Right lobe of liver (tissue), 6 donors: ENCODE data around the gene RALGAPB. TPM values are rescaled to one million over a fixed set of nuclear protein-coding genes. Genes with fewer than 3 reads are reported as not detected.

ENCODE experiments used
- ATAC-seq, 4 donors: fragments of 200-7000 bp; cut with Tn5 transposase; one replicate each; pipeline ENCODE4 v1.9.1; 2020; ENCODE audit warnings: mild to moderate bottlenecking in 4 of 4, moderate library complexity in 4 of 4
- DNase-seq, 3 donors: peaks; one replicate each; pipeline ENCODE4 v3.0.0-alpha.2; 2020
- H3K27ac ChIP-seq, 3 donors: fragments of 200-600 bp; one replicate each; pipeline ENCODE4 v1.8.0; 2022
- H3K27me3 ChIP-seq, 2 donors: fragments of 200-600 bp; one replicate each; pipeline ENCODE4 v1.8.0; 2022
- H3K36me3 ChIP-seq, 4 donors: fragments of 200-600 bp; sonication (generic) in 1 of 4; one replicate each; pipeline versions ENCODE4 v1.5.1 to v1.8.0; 2017 to 2022; ENCODE audit warnings: control low read depth in 1 of 4
- H3K4me1 ChIP-seq, 4 donors: fragments of 200-600 bp; sonication (generic) in 1 of 4; one replicate each; pipeline versions ENCODE4 v1.5.1 to v1.8.0; 2017 to 2022; ENCODE audit warnings: control low read depth in 1 of 4
- H3K4me3 ChIP-seq, 3 donors: fragments of 200-600 bp; one replicate each; pipeline ENCODE4 v1.8.0; 2022
- H3K9me3 ChIP-seq, 4 donors: fragments of 200-600 bp; sonication (generic) in 1 of 4; one replicate each; pipeline versions ENCODE4 v1.5.1 to v1.8.0; 2017 to 2022; ENCODE audit warnings: control low read depth in 1 of 4
- POLR2A ChIP-seq: fragments of 450-650 bp; IDR thresholded peaks from one replicate; pipeline ENCODE4 v1.6.1; 2017; ENCODE audit warnings: antibody characterized with exemption, mild to moderate bottlenecking
- WGBS: methylation state at CpG from one replicate; pipeline ENCODE4 v1.1.6; 2018; ENCODE audit warnings: low coverage, low lambda C conversion rate; ENCODE audit not compliant: insufficient coverage; ENCODE audit errors: missing lambda C conversion rate; 5-methylcytosine and 5-hydroxymethylcytosine counted together
- intact Hi-C, 2 donors: fragments of 100-400 bp; cut with DNase I; formaldehyde crosslinking; loops; one replicate each; pipeline versions ENCODE4 v1.11.2 to v1.14.1; 2022
- microRNA counts: library from miRNA; unstranded; fragments of <30 nt; microRNA quantifications from one replicate; lab custom pipeline; 2016
- microRNA-seq, 2 donors: library from miRNA; unstranded; fragments of <30 nt; microRNA quantifications; one replicate each; pipeline ENCODE4, GENCODE V29; 2019 to 2020
- small RNA-seq, 2 experiments: library from RNA; depleted of rRNA; stranded (forward); fragments of <200 nt; gene quantifications; one replicate each; pipeline ENCODE3, GENCODE V24; 2016
- total RNA-seq, 6 experiments: library from RNA; depleted of rRNA in 2 of 6; stranded (reverse); fragments of >200 nt in 2 of 6; fragmentation: NEBNext Ultra II Directional in 3 of 6; extraction: Animal tissue kit (Norgen Biotek cat#: 25700) in 3 of 6; gene quantifications; one replicate each; pipeline versions ENCODE4 v1.1.0 to v1.2.4, GENCODE V29; 2016 to 2023
- TF ChIP-seq, protein P1 (sequence below), 4 donors: fragments of 200-600 bp in 3 of 4; fragments of 450-650 bp in 1 of 4; IDR thresholded peaks; one replicate each; pipeline versions ENCODE4 v1.5.1 to v1.8.0; 2016 to 2022; ENCODE audit warnings: antibody characterized with exemption in 4 of 4, mild to moderate bottlenecking in 2 of 4
- donor health status: DM: no; HTN: yes; CAD: no.
- donor health status: DM: no; HTN: no; CAD: no.
- donor health status: DM: no; HTN: no; CAD: no.
- donor health status: DM: no; HTN: yes; CAD: no.
- donor health status: DM: no; HTN: yes; CAD: no.

RALGAPB gene
- total RNA-seq, 6 experiments from 2014 or later, result 9.7 to 16.0 (median 12.9) TPM

DNA sequence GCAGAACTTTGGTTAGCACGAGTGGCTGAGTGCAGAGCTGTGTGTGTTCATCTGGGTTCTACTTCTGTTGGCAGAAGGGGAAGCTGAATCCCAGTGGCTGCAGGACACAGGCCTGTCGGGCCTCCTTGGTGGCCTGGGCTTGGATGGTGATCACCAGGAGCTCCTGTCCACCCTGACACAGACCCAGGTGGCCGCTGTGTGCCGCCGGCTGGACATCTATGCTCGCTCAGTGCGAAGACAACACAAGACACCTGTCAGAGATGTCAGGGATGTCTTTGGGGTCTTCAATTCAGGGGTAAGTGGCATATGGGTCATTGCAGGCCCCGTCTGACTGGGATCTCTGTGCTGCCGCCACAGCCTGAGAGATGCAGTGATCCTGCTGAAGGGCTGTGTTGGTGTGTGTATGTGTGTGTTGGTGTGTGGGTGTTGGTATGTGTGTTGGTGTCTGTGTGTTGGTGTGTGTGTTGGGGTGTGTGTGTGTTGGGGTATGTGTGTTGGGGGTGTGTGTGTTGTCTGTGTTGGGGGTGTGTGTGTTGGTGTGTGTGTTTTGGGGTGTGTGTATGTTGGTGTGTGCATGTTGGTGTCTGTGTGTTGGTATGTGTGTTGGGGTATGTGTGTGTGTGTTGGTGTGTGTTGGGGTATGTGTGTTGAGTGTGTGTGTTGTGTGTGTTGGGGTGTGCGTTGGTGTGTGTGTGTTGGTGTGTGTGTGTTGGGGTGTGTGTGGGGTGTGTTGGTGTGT, 154.4 kb downstream of the RALGAPB start:
- intact Hi-C loops, result no loop called here
- TF ChIP-seq, protein P1, sequence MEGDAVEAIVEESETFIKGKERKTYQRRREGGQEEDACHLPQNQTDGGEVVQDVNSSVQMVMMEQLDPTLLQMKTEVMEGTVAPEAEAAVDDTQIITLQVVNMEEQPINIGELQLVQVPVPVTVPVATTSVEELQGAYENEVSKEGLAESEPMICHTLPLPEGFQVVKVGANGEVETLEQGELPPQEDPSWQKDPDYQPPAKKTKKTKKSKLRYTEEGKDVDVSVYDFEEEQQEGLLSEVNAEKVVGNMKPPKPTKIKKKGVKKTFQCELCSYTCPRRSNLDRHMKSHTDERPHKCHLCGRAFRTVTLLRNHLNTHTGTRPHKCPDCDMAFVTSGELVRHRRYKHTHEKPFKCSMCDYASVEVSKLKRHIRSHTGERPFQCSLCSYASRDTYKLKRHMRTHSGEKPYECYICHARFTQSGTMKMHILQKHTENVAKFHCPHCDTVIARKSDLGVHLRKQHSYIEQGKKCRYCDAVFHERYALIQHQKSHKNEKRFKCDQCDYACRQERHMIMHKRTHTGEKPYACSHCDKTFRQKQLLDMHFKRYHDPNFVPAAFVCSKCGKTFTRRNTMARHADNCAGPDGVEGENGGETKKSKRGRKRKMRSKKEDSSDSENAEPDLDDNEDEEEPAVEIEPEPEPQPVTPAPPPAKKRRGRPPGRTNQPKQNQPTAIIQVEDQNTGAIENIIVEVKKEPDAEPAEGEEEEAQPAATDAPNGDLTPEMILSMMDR (IDR thresholded peaks at IDR 0.05), result no peak
- no peak for TF ChIP-seq POLR2A
- no peak overlapping the region for H3K4me3 ChIP-seq
- H3K4me1 ChIP-seq, result no peaks in the 10 kb centered on the region
- no peaks in the 10 kb centered on the region for H3K9me3 ChIP-seq
- WGBS, result 20% methylated on average over 2 of the region's 10 CpGs
- H3K36me3 ChIP-seq, result no peaks in the 10 kb centered on the region
- no peak for DNase-seq
- ATAC-seq, result no peak
- H3K27ac ChIP-seq, result no peak overlapping the region
- H3K27me3 ChIP-seq, result no peaks in the 10 kb centered on the region

MicroRNA genes within 50 kb of the gene (microRNA counts, 767-probe panel; counts per million panel counts)
- microRNA hsa-miR-548o-3p (lab: Ali Mortazavi, UCI), result 237 counts per million

Small RNA genes lying within 50 kb of the gene (microRNA-seq; reads per million reads assigned to microRNA genes)
- gene MIR548O2, result 0 reads per million in 2 donors

Small RNA genes lying within 50 kb of the gene (small RNA-seq; reads per million reads assigned to genes)
- 0 reads per million in 2 experiments for gene MIR548O2
- gene RF00056, result 0 reads per million in 2 experiments
- gene SNORA60, result 21.8 to 25.4 reads per million in 2 experiments
- gene SNORA71A, result 1.7 to 5.6 reads per million in 2 experiments
- gene SNORA71B, result 7.4 to 9.5 reads per million in 2 experiments
- gene SNORA71C, result 0 reads per million in 2 experiments
- 896 to 908 reads per million in 2 experiments for gene SNORA71D
- 0 reads per million in 2 experiments for gene SNORA71E

Other genes starting within 250 kb of the RALGAPB start
- 1 to 10 TPM in 4 of 6 experiments, under 1 TPM in 2; 0.06 to 2.7 (median 1.5) TPM for gene KIAA1755, start 212.1 kb upstream of the RALGAPB start, total RNA-seq
- gene BPI, start 168.7 kb upstream of the RALGAPB start, total RNA-seq, result 1 to 10 TPM in 1 of 6 experiments, under 1 TPM in 3, not detected in 2; 0.26 to 1.3 (median 0.60) TPM
- 1,000 to 10,000 TPM in 3 of 6 experiments, 100 to 1,000 TPM in 3; 380 to 2,142 (median 1,251) TPM for gene LBP, start 126.4 kb upstream of the RALGAPB start, total RNA-seq
- 10 to 100 TPM in 2 of 6 experiments, 1 to 10 TPM in 4; 2.5 to 21.8 (median 8.5) TPM for gene SNHG17, start 37.5 kb upstream of the RALGAPB start, total RNA-seq
- not detected for gene ADIG, start 108.4 kb downstream of the RALGAPB start, total RNA-seq
- under 1 TPM in 1 of 6 experiments, not detected in 5; 0.12 TPM for gene ARHGAP40, start 129.0 kb downstream of the RALGAPB start, total RNA-seq